Body of pancreas (tissue), 4 donors: ENCODE data around the gene RANBP17. TPM values are rescaled to one million over a fixed set of nuclear protein-coding genes. Genes with fewer than 3 reads are reported as not detected.

Experiments used
- ATAC-seq: fragments of 150-250 bp; one replicate; pipeline ENCODE4 v1.9.1; 2016
- DNase-seq, 4 donors: peaks; one replicate each; pipeline ENCODE4 v3.0.0-alpha.2; 2019
- H3K27ac ChIP-seq, 4 donors: fragments of 200-600 bp; sonication (generic); 1 replicate in 3 of 4; 2 replicates in 1 of 4; pipeline versions ENCODE4 v1.5.1 to v1.6.1; 2016 to 2019; ENCODE audit warnings: mild to moderate bottlenecking in 1 of 4, mixed read lengths in 1 of 4, moderate library complexity in 1 of 4
- H3K27me3 ChIP-seq, 2 donors: fragments of 200-600 bp; sonication (generic); one replicate each; pipeline ENCODE4 v1.6.0; 2016; ENCODE audit warnings: mild to moderate bottlenecking in 1 of 2
- H3K36me3 ChIP-seq, 2 donors: fragments of 200-600 bp; sonication (generic); replicated peaks in 1 of 2; 2 replicates each; pipeline ENCODE4 v1.5.1; 2016; ENCODE audit warnings: low read depth in 2 of 2; ENCODE audit not compliant: insufficient read depth in 1 of 2
- H3K4me1 ChIP-seq: fragments of 200-600 bp; sonication (generic); one replicate; pipeline ENCODE4 v1.6.0; 2016
- H3K4me3 ChIP-seq, 2 donors: fragments of 200-600 bp; sonication (generic); 1 replicate in 1 of 2; 2 replicates in 1 of 2; pipeline ENCODE4 v1.5.1; 2016 to 2019
- H3K9me3 ChIP-seq, 3 donors: fragments of 200-600 bp; sonication (generic); 1 replicate in 2 of 3; 2 replicates in 1 of 3; pipeline ENCODE4 v1.5.1; 2016
- POLR2A ChIP-seq, 3 donors: fragments of 450-650 bp; IDR thresholded peaks; one replicate each; pipeline ENCODE4 v1.6.1; 2016; ENCODE audit warnings: antibody characterized with exemption in 3 of 3, mild to moderate bottlenecking in 2 of 3
- WGBS, 2 donors: methylation state at CpG; one replicate each; pipeline ENCODE4 v1.1.5; 2017; 5-methylcytosine and 5-hydroxymethylcytosine counted together
- intact Hi-C: fragments of 100-400 bp; cut with DNase I; formaldehyde crosslinking; loops from one replicate; pipeline ENCODE4 v1.15.1; 2023
- total RNA-seq, 2 donors: library from RNA; depleted of rRNA; stranded (reverse); fragments of >200 nt; gene quantifications; one replicate each; pipeline ENCODE4 v1.1.0, GENCODE V29; 2016
- TF ChIP-seq, protein P1 (sequence below), 7 experiments: fragments of 450-650 bp in 4 of 7; fragments of 200-600 bp in 3 of 7; sonication (generic) in 3 of 7; IDR thresholded peaks; one replicate each; pipeline ENCODE4 v1.5.1; 2016 to 2019; ENCODE audit warnings: antibody characterized with exemption in 7 of 7

The RANBP17 gene
- total RNA-seq, 2 donors from 2014 or later = 6.6 to 9.1 TPM

GRCh38 chr5:170937914-170938313 lies 76.1 kb downstream of the RANBP17 start:
- TF ChIP-seq, protein P1, sequence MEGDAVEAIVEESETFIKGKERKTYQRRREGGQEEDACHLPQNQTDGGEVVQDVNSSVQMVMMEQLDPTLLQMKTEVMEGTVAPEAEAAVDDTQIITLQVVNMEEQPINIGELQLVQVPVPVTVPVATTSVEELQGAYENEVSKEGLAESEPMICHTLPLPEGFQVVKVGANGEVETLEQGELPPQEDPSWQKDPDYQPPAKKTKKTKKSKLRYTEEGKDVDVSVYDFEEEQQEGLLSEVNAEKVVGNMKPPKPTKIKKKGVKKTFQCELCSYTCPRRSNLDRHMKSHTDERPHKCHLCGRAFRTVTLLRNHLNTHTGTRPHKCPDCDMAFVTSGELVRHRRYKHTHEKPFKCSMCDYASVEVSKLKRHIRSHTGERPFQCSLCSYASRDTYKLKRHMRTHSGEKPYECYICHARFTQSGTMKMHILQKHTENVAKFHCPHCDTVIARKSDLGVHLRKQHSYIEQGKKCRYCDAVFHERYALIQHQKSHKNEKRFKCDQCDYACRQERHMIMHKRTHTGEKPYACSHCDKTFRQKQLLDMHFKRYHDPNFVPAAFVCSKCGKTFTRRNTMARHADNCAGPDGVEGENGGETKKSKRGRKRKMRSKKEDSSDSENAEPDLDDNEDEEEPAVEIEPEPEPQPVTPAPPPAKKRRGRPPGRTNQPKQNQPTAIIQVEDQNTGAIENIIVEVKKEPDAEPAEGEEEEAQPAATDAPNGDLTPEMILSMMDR (IDR thresholded peaks at IDR 0.05) = no peak
- no peak for TF ChIP-seq POLR2A (IDR thresholded peaks at IDR 0.05)
- WGBS, 2 donors = 83 to 90% methylated on average over 5 of the region's 5 CpGs
- DNase-seq = no peak
- intact Hi-C loops = no loop called here
- Histone ChIP-seq H3K27ac (no peak overlapping the region), H3K4me1 (no peaks in the 10 kb centered on the region), H3K9me3 (no peaks in the 10 kb centered on the region), H3K4me3 (no peak overlapping the region), H3K36me3 (no peaks in the 10 kb centered on the region), H3K27me3 (no peaks in the 10 kb centered on the region)
- ATAC-seq = no peak

- TF ChIP-seq, protein P1 (IDR thresholded peaks at IDR 0.05) = no peak
- no peak for TF ChIP-seq POLR2A (IDR thresholded peaks at IDR 0.05)
- DNase-seq (no peak), ATAC-seq (no peak)
- 84 to 93% methylated on average over 8 of the region's 8 CpGs for WGBS, 2 donors
- Histone ChIP-seq H3K4me1 (no peaks in the 10 kb centered on the region), H3K4me3 (no peak overlapping the region), H3K9me3 (no peaks in the 10 kb centered on the region), H3K36me3 (no peaks in the 10 kb centered on the region), H3K27me3 (no peaks in the 10 kb centered on the region), H3K27ac (no peak overlapping the region)
- intact Hi-C loops = no loop called here
Observed at GRCh38 chr5:170939178-170939577, 77.4 kb downstream of the RANBP17 start.

DNA sequence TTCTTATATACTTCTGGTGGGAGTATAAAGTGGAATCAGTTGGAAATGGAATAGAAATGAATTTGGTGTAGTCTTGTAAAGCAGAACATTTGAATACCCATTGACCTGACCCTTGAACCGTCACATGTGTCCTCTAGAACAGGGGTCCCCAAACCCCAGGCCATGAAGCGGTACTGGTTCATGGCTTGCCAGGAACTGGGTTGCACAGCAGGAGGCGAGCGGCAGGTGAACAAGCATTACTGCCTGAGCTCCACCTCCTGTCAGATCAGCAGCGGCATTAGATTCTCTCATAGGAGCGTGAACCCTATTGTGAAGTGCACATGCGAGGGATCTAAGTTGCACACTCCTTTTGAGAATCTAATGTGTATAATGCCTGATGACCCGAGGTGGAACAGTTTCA lies 80.0 kb downstream of the RANBP17 start:
- ATAC-seq (no peak), DNase-seq (no peak)
- no peak for TF ChIP-seq POLR2A (IDR thresholded peaks at IDR 0.05)
- TF ChIP-seq, protein P1 (IDR thresholded peaks at IDR 0.05) = no peak
- Histone ChIP-seq H3K9me3 (no peaks in the 10 kb centered on the region), H3K4me3 (no peak overlapping the region), H3K36me3 (no peaks in the 10 kb centered on the region), H3K27me3 (no peaks in the 10 kb centered on the region), H3K4me1 (no peaks in the 10 kb centered on the region), H3K27ac (no peak overlapping the region)
- intact Hi-C loops = no loop called here
- 92 to 94% methylated on average over 8 of the region's 8 CpGs for WGBS, 2 donors

- WGBS, 2 donors = 72 to 75% methylated on average over 3 of the region's 3 CpGs
- intact Hi-C loops = no loop called here
Observed at GRCh38 chr5:170945275-170945674, 83.5 kb downstream of the RANBP17 start.

GRCh38 chr5:170960567-170960966 lies 98.7 kb downstream of the RANBP17 start:
- no peaks in the 10 kb centered on the region for H3K27me3 ChIP-seq
- ATAC-seq (no peak), DNase-seq (no peak)
- intact Hi-C loops = no loop called here
- no peak overlapping the region for H3K27ac ChIP-seq
- TF ChIP-seq POLR2A (IDR thresholded peaks at IDR 0.05) = no peak
- TF ChIP-seq, protein P1 (IDR thresholded peaks at IDR 0.05) = no peak
- H3K4me1 ChIP-seq = no peaks in the 10 kb centered on the region
- H3K36me3 ChIP-seq = no peaks in the 10 kb centered on the region
- no peaks in the 10 kb centered on the region for H3K9me3 ChIP-seq
- no peak overlapping the region for H3K4me3 ChIP-seq
- 32 to 66% methylated on average over 3 of the region's 3 CpGs for WGBS, 2 donors

More at GRCh38 chr5:170945275-170945674, 83.5 kb downstream of the RANBP17 start:
- Histone ChIP-seq H3K27ac (no peak overlapping the region), H3K27me3 (no peaks in the 10 kb centered on the region), H3K36me3 (no peaks in the 10 kb centered on the region), H3K4me1 (no peaks in the 10 kb centered on the region), H3K9me3 (no peaks in the 10 kb centered on the region), H3K4me3 (no peak overlapping the region)
- DNase-seq (no peak), ATAC-seq (no peak)
- no peak for TF ChIP-seq POLR2A (IDR thresholded peaks at IDR 0.05)
- TF ChIP-seq, protein P1 (IDR thresholded peaks at IDR 0.05) = no peak
